PC-3 (cell line): ENCODE results near the gene ANKRD42. TPM values are rescaled to one million over a fixed set of nuclear protein-coding genes. Genes with fewer than 3 reads are reported as not detected.

Experiments
- ATAC-seq: fragments of 200-7000 bp; cut with Tn5 transposase; 2 replicates; pipeline ENCODE4 v1.9.1; 2020; ENCODE audit warnings: mild to moderate bottlenecking, moderate library complexity
- Bru-seq: library from RNA; stranded (reverse); fragments of 400-500 nt; gene quantifications from one replicate; lab custom pipeline; 2021; lab: Mats Ljungman, UMichigan
- BruChase-seq, 2 experiments: library from RNA; stranded (reverse); fragments of 400-500 nt; gene quantifications; one replicate each; lab custom pipeline; 2021; lab: Mats Ljungman, UMichigan
- BruUV-seq: library from RNA; stranded (reverse); fragments of 400-500 nt; replicated peaks from 2 replicates; lab custom pipeline; 2021; lab: Mats Ljungman, UMichigan
- CTCF ChIA-PET: fragments of 300-600 bp; sonication (Branson Sonifier 250); formaldehyde crosslinking; loops from one replicate; lab custom pipeline; 2022; ENCODE audit warnings: antibody characterized with exemption; lab: Charles Lee
- POLR2A ChIA-PET: fragments of 300-600 bp; sonication (Branson Sonifier 250); formaldehyde crosslinking; loops from one replicate; lab custom pipeline; 2022; ENCODE audit warnings: antibody characterized with exemption; ENCODE audit not compliant: unreplicated experiment; lab: Charles Lee
- DNase-seq: peaks from one replicate; pipeline ENCODE4 v3.0.0-alpha.2; 2015
- H2AFZ ChIP-seq: fragments of 300-600 bp; sonication (generic); 2 replicates; pipeline ENCODE4 v1.6.0; 2016; ENCODE audit warnings: antibody characterized with exemption, low read length
- H3F3A ChIP-seq: fragments of 300-600 bp; sonication (generic); one replicate; pipeline ENCODE4 v1.6.0; 2017; ENCODE audit warnings: antibody characterized with exemption, low read length, control low read depth, mild to moderate bottlenecking; ENCODE audit not compliant: unreplicated experiment
- H3K27ac ChIP-seq: fragments of 300-600 bp; sonication (generic); 2 replicates; pipeline ENCODE4 v1.5.1; 2016; ENCODE audit warnings: mild to moderate bottlenecking, low read length
- H3K27me3 ChIP-seq: fragments of 300-600 bp; sonication (generic); 2 replicates; pipeline ENCODE4 v1.6.1; 2016; ENCODE audit warnings: low read length, mixed read lengths
- H3K36me3 ChIP-seq: fragments of 300-600 bp; sonication (generic); 2 replicates; pipeline ENCODE4 v1.6.1; 2016; ENCODE audit warnings: low read depth, mixed run types, low read length, mixed read lengths
- H3K4me1 ChIP-seq: fragments of 300-600 bp; sonication (generic); 2 replicates; pipeline ENCODE4 v1.5.1; 2016; ENCODE audit warnings: low read length; ENCODE audit not compliant: insufficient read depth
- H3K4me2 ChIP-seq: fragments of 300-600 bp; sonication (generic); 2 replicates; pipeline ENCODE4 v1.6.0; 2016; ENCODE audit warnings: low read length
- H3K4me3 ChIP-seq: fragments of 300-600 bp; sonication (generic); 2 replicates; pipeline ENCODE4 v1.5.1; 2016; ENCODE audit warnings: mild to moderate bottlenecking, low read length, mixed read lengths
- H3K79me2 ChIP-seq: fragments of 300-600 bp; sonication (generic); 2 replicates; pipeline ENCODE4 v1.6.1; 2017; ENCODE audit warnings: low read length, mixed read lengths
- H3K9ac ChIP-seq: fragments of 300-600 bp; sonication (generic); 2 replicates; pipeline ENCODE4 v1.6.0; 2016; ENCODE audit warnings: mild to moderate bottlenecking, low read length
- H3K9me2 ChIP-seq: fragments of 300-600 bp; sonication (generic); replicated peaks from 2 replicates; pipeline ENCODE4 v1.6.1; 2016; ENCODE audit warnings: mixed run types, low read length, mixed read lengths
- H3K9me3 ChIP-seq: fragments of 300-600 bp; sonication (generic); 2 replicates; pipeline ENCODE4 v1.6.1; 2016; ENCODE audit warnings: low read length, mixed read lengths
- H4K20me1 ChIP-seq: fragments of 300-600 bp; sonication (generic); 2 replicates; pipeline ENCODE4 v1.6.1; 2016; ENCODE audit warnings: low read length, mixed read lengths
- CTCF ChIP-seq: fragments of 300-600 bp; sonication (generic); conservative IDR thresholded peaks from 2 replicates; pipeline ENCODE4 v1.5.1; 2017; ENCODE audit warnings: antibody characterized with exemption, low read depth, mild to moderate bottlenecking, low read length
- EZH2 ChIP-seq: fragments of 300-600 bp; sonication (generic); IDR thresholded peaks from one replicate; pipeline ENCODE4 v1.6.1; 2017; ENCODE audit warnings: antibody characterized with exemption, mild to moderate bottlenecking, low read length; ENCODE audit not compliant: unreplicated experiment
- EZH2phosphoT487 ChIP-seq: fragments of 300-600 bp; sonication (generic); IDR thresholded peaks from 2 replicates; pipeline ENCODE4 v1.6.1; 2018; ENCODE audit warnings: mild to moderate bottlenecking, antibody characterized with exemption, low read length, borderline replicate concordance
- intact Hi-C: fragments of 100-400 bp; cut with micrococcal nuclease; formaldehyde crosslinking; loops from 2 replicates; pipeline ENCODE4 v1.9.0; 2023
- long read RNA-seq: library from polyadenylated mRNA; unstranded; transcript quantifications from one replicate; pipeline ENCODE4 v2.0.0, GENCODE V29; 2021; ENCODE audit not compliant: unreplicated experiment
- total RNA-seq: library from RNA; depleted of rRNA; stranded (reverse); fragments of >200 nt; gene quantifications from 2 replicates; pipeline ENCODE4 v1.2.3, GENCODE V29; 2014; rRNA removed

The ANKRD42 gene
- total RNA-seq (6.6 and 11.2 TPM in 2 replicates), Bru-seq, nascent RNA (percentile 47 among the genes with signal in this experiment), BruChase-seq, experiment 1, labeled RNA remaining after a 6-hour chase (percentile 63 among the genes with signal in this experiment), BruChase-seq, experiment 2, labeled RNA remaining after a 2-hour chase (percentile 62 among the genes with signal in this experiment)
- long read RNA-seq, full-length matches to known transcripts, result 19 of 47 reads
- long read RNA-seq, partial matches to known transcripts, result 7 of 47 reads
- long read RNA-seq, other reads (novel, unspliced or antisense), result 21 of 47 reads

GRCh38 chr11:83193315-83194280, at the start of gene ANKRD42:
Gene ANKRD42, plus strand, starts transcription at chr11:83193712. Its CDS starts 959 bp downstream, at chr11:83194671.
- no peaks in the 10 kb centered on the region for H3K9me2 ChIP-seq
- peak within 1 kb of the TSS; percentile 87 for H3K4me2 ChIP-seq
- H3F3A ChIP-seq, result no peaks in the 10 kb centered on the region
- ChIA-PET POLR2A (interaction anchor here (0.6 kb wide), 1 partner anchor 38 kb away, joined by 3 read pairs; no protein-coding TSS in a partner anchor), CTCF (no interaction called here)
- ATAC-seq (peak; percentile 84), DNase-seq (peak; percentile 98)
- TF ChIP-seq EZH2phosphoT487 (no peak), EZH2 (no peak), CTCF (no peak)
- no peaks in the 10 kb centered on the region for H4K20me1 ChIP-seq
- H3K9ac ChIP-seq, result peak within 1 kb of the TSS; percentile 91
- peaks cover 29% of the 10 kb centered on the region for H3K4me1 ChIP-seq
- intact Hi-C loops, result loop anchor here (1.0 to 5.0 kb wide), 4 partner anchors 37 to 293 kb away; partner anchors contain the start of genes DDIAS and PRCP
- H3K27me3 ChIP-seq, result no peaks in the 10 kb centered on the region
- TSS peak; percentile 75 for BruUV-seq
- H3K79me2 ChIP-seq, result peaks cover 37% of the 10 kb centered on the region
- H2AFZ ChIP-seq, result peak within 1 kb of the TSS; percentile 95
- peak within 1 kb of the TSS; percentile 96 for H3K4me3 ChIP-seq
- peaks cover 20% of the 10 kb centered on the region for H3K36me3 ChIP-seq
- H3K27ac ChIP-seq, result peak within 1 kb of the TSS; percentile 58
- no peaks in the 10 kb centered on the region for H3K9me3 ChIP-seq

GRCh38 chr11:83147895-83148294, 45.6 kb upstream of the ANKRD42 start:
- Histone ChIP-seq H3F3A (no peaks in the 10 kb centered on the region), H3K27me3 (no peaks in the 10 kb centered on the region), H4K20me1 (no peaks in the 10 kb centered on the region), H3K9ac (no peak overlapping the region), H3K4me2 (no peak overlapping the region), H3K36me3 (no peaks in the 10 kb centered on the region), H3K9me3 (no peaks in the 10 kb centered on the region), H3K4me3 (no peak overlapping the region), H2AFZ (no peak overlapping the region), H3K79me2 (no peaks in the 10 kb centered on the region), H3K9me2 (no peaks in the 10 kb centered on the region), H3K4me1 (peaks cover 8% of the 10 kb centered on the region), H3K27ac (no peak overlapping the region)
- ChIA-PET CTCF (no interaction called here), POLR2A (no interaction called here)
- DNase-seq, result no peak
- BruUV-seq, result no TSS peak
- no peak for ATAC-seq
- no peak for TF ChIP-seq CTCF
- no peak for TF ChIP-seq EZH2
- TF ChIP-seq EZH2phosphoT487, result no peak
- intact Hi-C loops, result no loop called here
